OCI-LY1 (cell line): ENCODE measurements around the gene MTNR1B.

Source experiments
- EZH2 ChIP-seq: fragments of 200-600 bp; sonication (generic), shearing (Covaris generic); IDR thresholded peaks from 2 replicates; pipeline ENCODE4 v1.8.0; 2017; ENCODE audit warnings: borderline replicate concordance, mixed run types, mild to moderate bottlenecking, antibody characterized with exemption, low read length, moderate library complexity, mixed read lengths
- TF ChIP-seq, protein P1 (sequence below): fragments of 200-600 bp; sonication (generic), shearing (Covaris generic); IDR thresholded peaks from 2 replicates; pipeline ENCODE4 v1.5.1; 2017; ENCODE audit warnings: mild to moderate bottlenecking, antibody characterized with exemption, low read length, moderate library complexity, mixed read lengths

DNA sequence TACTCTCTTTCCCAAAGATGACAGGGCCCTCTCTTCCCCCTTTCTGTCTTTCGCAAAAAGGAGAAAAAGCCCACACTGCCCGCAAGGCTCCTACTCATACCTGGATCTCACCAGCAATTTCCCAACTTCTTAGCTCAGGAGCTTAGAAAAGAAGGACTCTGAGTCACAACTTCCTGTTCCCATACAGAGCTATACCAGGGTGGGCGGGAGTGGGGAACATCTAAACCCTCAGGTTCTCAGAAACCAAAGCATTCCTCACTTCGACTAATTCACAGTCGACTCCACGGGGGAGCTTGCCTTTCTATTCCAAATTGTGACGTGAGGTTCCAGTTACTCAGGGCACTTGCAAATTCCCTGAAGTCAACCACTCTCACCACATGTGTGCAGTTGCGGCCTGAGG, 61.9 kb downstream of the MTNR1B start:
- TF ChIP-seq, protein P1, sequence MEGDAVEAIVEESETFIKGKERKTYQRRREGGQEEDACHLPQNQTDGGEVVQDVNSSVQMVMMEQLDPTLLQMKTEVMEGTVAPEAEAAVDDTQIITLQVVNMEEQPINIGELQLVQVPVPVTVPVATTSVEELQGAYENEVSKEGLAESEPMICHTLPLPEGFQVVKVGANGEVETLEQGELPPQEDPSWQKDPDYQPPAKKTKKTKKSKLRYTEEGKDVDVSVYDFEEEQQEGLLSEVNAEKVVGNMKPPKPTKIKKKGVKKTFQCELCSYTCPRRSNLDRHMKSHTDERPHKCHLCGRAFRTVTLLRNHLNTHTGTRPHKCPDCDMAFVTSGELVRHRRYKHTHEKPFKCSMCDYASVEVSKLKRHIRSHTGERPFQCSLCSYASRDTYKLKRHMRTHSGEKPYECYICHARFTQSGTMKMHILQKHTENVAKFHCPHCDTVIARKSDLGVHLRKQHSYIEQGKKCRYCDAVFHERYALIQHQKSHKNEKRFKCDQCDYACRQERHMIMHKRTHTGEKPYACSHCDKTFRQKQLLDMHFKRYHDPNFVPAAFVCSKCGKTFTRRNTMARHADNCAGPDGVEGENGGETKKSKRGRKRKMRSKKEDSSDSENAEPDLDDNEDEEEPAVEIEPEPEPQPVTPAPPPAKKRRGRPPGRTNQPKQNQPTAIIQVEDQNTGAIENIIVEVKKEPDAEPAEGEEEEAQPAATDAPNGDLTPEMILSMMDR, result no peak
- no peak for TF ChIP-seq EZH2
